Central memory CD8-positive, alpha-beta T cell (primary cell): ENCODE data around the gene ERN1.
A peak's percentile ranks its signal among the peaks of the same experiment; 100 is the strongest.

Experiments used
- ATAC-seq: fragments of 150-1000 bp; cut with Tn5 transposase; replicated peaks from 2 replicates; pipeline ENCODE4 v1.10.0; 2022; ENCODE audit warnings: mild to moderate bottlenecking, moderate FRiP score, moderate number of reproducible peaks; ENCODE audit not compliant: poor library complexity, severe bottlenecking; ENCODE audit errors: extremely low read depth
- DNase-seq, 2 donors: peaks; one replicate each; pipeline ENCODE4 v3.0.0; 2021; ENCODE audit warnings: low spot score in 2 of 2
- H3K27ac Mint-ChIP-seq: one replicate; pipeline ENCODE4 v1.8.0; 2022; ENCODE audit warnings: low read depth, mild to moderate bottlenecking, moderate library complexity, mixed read lengths
- H3K27me3 Mint-ChIP-seq: one replicate; pipeline ENCODE4 v1.8.0; 2022; ENCODE audit warnings: mixed read lengths
- H3K36me3 Mint-ChIP-seq: one replicate; pipeline ENCODE4 v1.8.0; 2022; ENCODE audit warnings: mild to moderate bottlenecking, moderate library complexity, mixed read lengths; ENCODE audit not compliant: insufficient read depth
- H3K4me1 Mint-ChIP-seq: one replicate; pipeline ENCODE4 v1.8.0; 2022; ENCODE audit warnings: mixed read lengths
- H3K4me3 Mint-ChIP-seq: one replicate; pipeline ENCODE4 v1.8.0; 2022; ENCODE audit warnings: mild to moderate bottlenecking, moderate library complexity, mixed read lengths
- H3K9me3 Mint-ChIP-seq: one replicate; pipeline ENCODE4 v1.8.0; 2022; ENCODE audit warnings: mixed read lengths

The ERN1 gene

GRCh38 chr17:64048805-64049204 is 81.1 kb downstream of the ERN1 start:
- no peaks in the 10 kb centered on the region for H3K9me3 Mint-ChIP-seq
- DNase-seq (no peak), ATAC-seq (no peak)
- H3K36me3 Mint-ChIP-seq: peaks cover 53% of the 10 kb centered on the region
- H3K27ac Mint-ChIP-seq: peak overlapping the region; percentile 88
- H3K4me1 Mint-ChIP-seq: peaks cover 34% of the 10 kb centered on the region
- H3K4me3 Mint-ChIP-seq: no peak overlapping the region
- H3K27me3 Mint-ChIP-seq: no peaks in the 10 kb centered on the region

GRCh38 chr17:64045176-64045575 is 84.8 kb downstream of the ERN1 start:
- DNase-seq: no peak
- Mint-ChIP-seq H3K27ac (no peak overlapping the region), H3K4me1 (peaks cover 15% of the 10 kb centered on the region), H3K4me3 (no peak overlapping the region), H3K9me3 (no peaks in the 10 kb centered on the region), H3K36me3 (peaks cover 47% of the 10 kb centered on the region), H3K27me3 (no peaks in the 10 kb centered on the region)
- no peak for ATAC-seq

GRCh38 chr17:64042700-64043485 is 87.1 kb downstream of the ERN1 start:
- H3K27me3 Mint-ChIP-seq: no peaks in the 10 kb centered on the region
- no peak for DNase-seq
- H3K36me3 Mint-ChIP-seq: peaks cover 41% of the 10 kb centered on the region
- ATAC-seq: no peak
- H3K9me3 Mint-ChIP-seq: no peaks in the 10 kb centered on the region
- H3K27ac Mint-ChIP-seq: peak overlapping the region; percentile 46
- no peaks in the 10 kb centered on the region for H3K4me1 Mint-ChIP-seq
- no peak overlapping the region for H3K4me3 Mint-ChIP-seq

GRCh38 chr17:64041912-64042311 is 88.0 kb downstream of the ERN1 start:
- Mint-ChIP-seq H3K4me3 (no peak overlapping the region), H3K27ac (peak overlapping the region; percentile 66), H3K36me3 (peaks cover 35% of the 10 kb centered on the region), H3K4me1 (peaks cover under 1% of the 10 kb centered on the region), H3K9me3 (no peaks in the 10 kb centered on the region), H3K27me3 (no peaks in the 10 kb centered on the region)
- ATAC-seq: no peak
- no peak for DNase-seq

- Mint-ChIP-seq H3K36me3 (peaks cover 23% of the 10 kb centered on the region), H3K4me1 (peaks cover 8% of the 10 kb centered on the region), H3K27me3 (no peaks in the 10 kb centered on the region), H3K9me3 (no peaks in the 10 kb centered on the region), H3K27ac (no peak overlapping the region), H3K4me3 (no peak overlapping the region)
- ATAC-seq: no peak
- DNase-seq: no peak
Observed at GRCh38 chr17:64040206-64040605, 89.7 kb downstream of the ERN1 start.

- Mint-ChIP-seq H3K9me3 (no peaks in the 10 kb centered on the region), H3K36me3 (peaks cover 18% of the 10 kb centered on the region), H3K4me3 (no peak overlapping the region), H3K27me3 (no peaks in the 10 kb centered on the region), H3K27ac (no peak overlapping the region), H3K4me1 (peaks cover 8% of the 10 kb centered on the region)
- ATAC-seq (no peak), DNase-seq (no peak)
Observed at GRCh38 chr17:64039106-64039400, 90.9 kb downstream of the ERN1 start.

GRCh38 chr17:64038331-64039105 is 91.4 kb downstream of the ERN1 start:
- Mint-ChIP-seq H3K4me3 (no peak overlapping the region), H3K4me1 (peaks cover 8% of the 10 kb centered on the region), H3K9me3 (no peaks in the 10 kb centered on the region), H3K27me3 (no peaks in the 10 kb centered on the region), H3K36me3 (peaks cover 17% of the 10 kb centered on the region), H3K27ac (no peak overlapping the region)
- DNase-seq (no peak), ATAC-seq (no peak)

- H3K4me3 Mint-ChIP-seq: no peak overlapping the region
- ATAC-seq: no peak
- H3K27me3 Mint-ChIP-seq: no peaks in the 10 kb centered on the region
- H3K9me3 Mint-ChIP-seq: no peaks in the 10 kb centered on the region
- H3K4me1 Mint-ChIP-seq: peaks cover 8% of the 10 kb centered on the region
- no peak for DNase-seq
- H3K27ac Mint-ChIP-seq: no peak overlapping the region
- H3K36me3 Mint-ChIP-seq: peaks cover 16% of the 10 kb centered on the region
Observed at GRCh38 chr17:64037802-64038201, 92.1 kb downstream of the ERN1 start.

GRCh38 chr17:64037180-64037579 is 92.8 kb downstream of the ERN1 start:
- Mint-ChIP-seq H3K9me3 (no peaks in the 10 kb centered on the region), H3K4me1 (peaks cover 8% of the 10 kb centered on the region), H3K27me3 (no peaks in the 10 kb centered on the region), H3K4me3 (no peak overlapping the region), H3K36me3 (peaks cover 15% of the 10 kb centered on the region), H3K27ac (peak overlapping the region; percentile 60)
- DNase-seq: no peak
- no peak for ATAC-seq

GRCh38 chr17:64036198-64036922 is 93.6 kb downstream of the ERN1 start:
- peaks cover 8% of the 10 kb centered on the region for H3K4me1 Mint-ChIP-seq
- no peak for DNase-seq
- no peaks in the 10 kb centered on the region for H3K9me3 Mint-ChIP-seq
- no peak overlapping the region for H3K4me3 Mint-ChIP-seq
- no peak for ATAC-seq
- peaks cover 10% of the 10 kb centered on the region for H3K36me3 Mint-ChIP-seq
- peak overlapping the region; percentile 60 for H3K27ac Mint-ChIP-seq
- no peaks in the 10 kb centered on the region for H3K27me3 Mint-ChIP-seq

- Mint-ChIP-seq H3K9me3 (no peaks in the 10 kb centered on the region), H3K4me1 (peaks cover 8% of the 10 kb centered on the region), H3K27me3 (no peaks in the 10 kb centered on the region), H3K27ac (no peak overlapping the region), H3K36me3 (peaks cover 3% of the 10 kb centered on the region), H3K4me3 (no peak overlapping the region)
- DNase-seq (no peak), ATAC-seq (no peak)
Observed at GRCh38 chr17:64032081-64032480, 97.9 kb downstream of the ERN1 start.

GRCh38 chr17:64028874-64029464 is 101.0 kb downstream of the ERN1 start:
- Mint-ChIP-seq H3K27ac (no peak overlapping the region), H3K36me3 (peaks cover 6% of the 10 kb centered on the region), H3K27me3 (no peaks in the 10 kb centered on the region), H3K4me3 (no peak overlapping the region), H3K4me1 (peaks cover 24% of the 10 kb centered on the region), H3K9me3 (no peaks in the 10 kb centered on the region)
- DNase-seq (peak; percentile 59 to 61), ATAC-seq (no peak)
